HCT116 (cell line): ENCODE results near the gene CRISPLD2.
"Not testable (repeated sequence)": the region's sequence is repeated elsewhere in the genome, so short reads cannot be mapped to it uniquely, and the experiment has no call there.

Source experiments
- CTCF ChIP-seq, 3 experiments: fragments of 200-600 bp in 1 of 3; sonication (generic) in 1 of 3; IDR thresholded peaks in 2 of 3; conservative IDR thresholded peaks in 1 of 3; 2 replicates each; pipeline ENCODE4 v1.5.1; 2012 to 2017; ENCODE audit warnings: low read depth in 2 of 3, low read length in 2 of 3, antibody characterized with exemption in 1 of 3, borderline replicate concordance in 1 of 3, control low read depth in 1 of 3, mild to moderate bottlenecking in 1 of 3, mixed read lengths in 1 of 3, mixed run types in 1 of 3, moderate library complexity in 1 of 3; ENCODE audit not compliant: insufficient read depth in 1 of 3
- ELF1 ChIP-seq: IDR thresholded peaks from 2 replicates; pipeline ENCODE4 v1.6.1; 2012; ENCODE audit warnings: low read depth, borderline replicate concordance
- POLR2A ChIP-seq: IDR thresholded peaks from 2 replicates; pipeline ENCODE4 v1.7.0; 2011; ENCODE audit warnings: borderline replicate concordance; ENCODE audit not compliant: insufficient read depth, insufficient read length; ENCODE audit errors: extremely low read depth
- YY1 ChIP-seq: IDR thresholded peaks from 2 replicates; pipeline ENCODE4 v1.6.1; 2011; ENCODE audit warnings: low read length, low read depth, moderate library complexity, mild to moderate bottlenecking; ENCODE audit not compliant: insufficient replicate concordance; ENCODE audit errors: extremely low read depth
- TF ChIP-seq, protein P1 (sequence below): IDR thresholded peaks from 2 replicates; pipeline ENCODE4 v1.6.1; 2012; ENCODE audit warnings: low read depth

DNA sequence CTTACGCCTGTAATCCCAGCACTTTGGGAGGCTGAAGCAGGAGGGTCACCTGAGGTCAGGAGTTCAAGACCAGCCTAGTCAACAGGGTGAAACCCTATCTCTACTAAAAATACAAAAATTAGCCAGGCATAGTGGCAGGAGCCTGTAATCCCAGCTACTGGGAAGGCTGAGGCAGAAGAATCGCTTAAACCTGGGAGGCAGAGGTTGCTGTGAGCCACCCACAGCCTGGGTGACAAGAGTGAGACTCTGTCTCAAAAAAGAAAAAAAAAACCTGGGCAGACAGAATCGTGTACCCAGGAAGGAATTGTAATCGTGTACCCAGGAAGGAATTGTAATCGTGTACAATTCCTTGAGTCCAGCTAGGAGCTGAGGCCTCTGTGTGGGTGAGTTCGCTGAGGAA, 118.8 kb downstream of the CRISPLD2 start:
- TF ChIP-seq YY1; CTCF (IDR thresholded peaks at IDR 0.05 in 2 of 3, conservative IDR thresholded peaks at IDR 0.05 in 1 of 3; ENCODE audit: borderline replicate concordance in 1 of 3, insufficient read depth in 1 of 3, low read depth in 2 of 3, low read length in 2 of 3); POLR2A; ELF1: not testable (repeated sequence)
- TF ChIP-seq, protein P1, sequence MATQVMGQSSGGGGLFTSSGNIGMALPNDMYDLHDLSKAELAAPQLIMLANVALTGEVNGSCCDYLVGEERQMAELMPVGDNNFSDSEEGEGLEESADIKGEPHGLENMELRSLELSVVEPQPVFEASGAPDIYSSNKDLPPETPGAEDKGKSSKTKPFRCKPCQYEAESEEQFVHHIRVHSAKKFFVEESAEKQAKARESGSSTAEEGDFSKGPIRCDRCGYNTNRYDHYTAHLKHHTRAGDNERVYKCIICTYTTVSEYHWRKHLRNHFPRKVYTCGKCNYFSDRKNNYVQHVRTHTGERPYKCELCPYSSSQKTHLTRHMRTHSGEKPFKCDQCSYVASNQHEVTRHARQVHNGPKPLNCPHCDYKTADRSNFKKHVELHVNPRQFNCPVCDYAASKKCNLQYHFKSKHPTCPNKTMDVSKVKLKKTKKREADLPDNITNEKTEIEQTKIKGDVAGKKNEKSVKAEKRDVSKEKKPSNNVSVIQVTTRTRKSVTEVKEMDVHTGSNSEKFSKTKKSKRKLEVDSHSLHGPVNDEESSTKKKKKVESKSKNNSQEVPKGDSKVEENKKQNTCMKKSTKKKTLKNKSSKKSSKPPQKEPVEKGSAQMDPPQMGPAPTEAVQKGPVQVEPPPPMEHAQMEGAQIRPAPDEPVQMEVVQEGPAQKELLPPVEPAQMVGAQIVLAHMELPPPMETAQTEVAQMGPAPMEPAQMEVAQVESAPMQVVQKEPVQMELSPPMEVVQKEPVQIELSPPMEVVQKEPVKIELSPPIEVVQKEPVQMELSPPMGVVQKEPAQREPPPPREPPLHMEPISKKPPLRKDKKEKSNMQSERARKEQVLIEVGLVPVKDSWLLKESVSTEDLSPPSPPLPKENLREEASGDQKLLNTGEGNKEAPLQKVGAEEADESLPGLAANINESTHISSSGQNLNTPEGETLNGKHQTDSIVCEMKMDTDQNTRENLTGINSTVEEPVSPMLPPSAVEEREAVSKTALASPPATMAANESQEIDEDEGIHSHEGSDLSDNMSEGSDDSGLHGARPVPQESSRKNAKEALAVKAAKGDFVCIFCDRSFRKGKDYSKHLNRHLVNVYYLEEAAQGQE = not testable (repeated sequence)
